Peyer's patch (tissue), 4 donors: Measurements from ENCODE around the gene KIF25.

Source experiments
- CTCF ChIP-seq, 6 experiments: fragments of 450-650 bp in 4 of 6; fragments of 200-600 bp in 2 of 6; sonication (generic) in 1 of 6; IDR thresholded peaks; one replicate each; pipeline ENCODE4 v1.5.1; 2017 to 2019; ENCODE audit warnings: antibody characterized with exemption in 6 of 6, mild to moderate bottlenecking in 3 of 6, moderate library complexity in 1 of 6
- POLR2A ChIP-seq, 2 donors: fragments of 450-650 bp; IDR thresholded peaks; one replicate each; pipeline ENCODE4 v1.5.1; 2017; ENCODE audit warnings: antibody characterized with exemption in 2 of 2, mild to moderate bottlenecking in 2 of 2, moderate library complexity in 2 of 2

GRCh38 chr6:168090706-168091105 is 93.2 kb downstream of the KIF25 start:
- TF ChIP-seq CTCF (IDR thresholded peaks at IDR 0.05) (no peak), POLR2A (IDR thresholded peaks at IDR 0.05) (no peak)
